B cell (primary cell): ENCODE measurements around the gene CACNA1G. TPM values are rescaled to one million over a fixed set of nuclear protein-coding genes. Genes with fewer than 3 reads are reported as not detected.

Source experiments
- ATAC-seq: fragments of 200-7000 bp; cut with Tn5 transposase; one replicate; pipeline ENCODE4 v1.10.0; 2021; ENCODE audit warnings: low read depth, mild to moderate bottlenecking, moderate number of reproducible peaks, moderate library complexity
- CTCF ChIA-PET: fragments of 350-600 bp; sonication (Branson Sonifier 250); formaldehyde crosslinking; loops from one replicate; lab custom pipeline; 2021; ENCODE audit warnings: antibody characterized with exemption, inconsistent platforms; lab: Charles Lee
- POLR2A ChIA-PET: fragments of 350-600 bp; sonication (Branson Sonifier 250); formaldehyde crosslinking; loops from one replicate; lab custom pipeline; 2021; ENCODE audit warnings: antibody characterized with exemption; lab: Charles Lee
- DNase-seq: peaks from one replicate; pipeline ENCODE4 v3.0.0; 2013
- H2AFZ ChIP-seq: 2 replicates; pipeline ENCODE4 v1.6.1; 2012; ENCODE audit warnings: mild to moderate bottlenecking, low read depth, low read length; ENCODE audit not compliant: insufficient read depth, poor library complexity, severe bottlenecking
- H3K27ac ChIP-seq, 2 donors: 1 replicate in 1 of 2; 2 replicates in 1 of 2; pipeline ENCODE4 v1.5.1; 2012 to 2013; ENCODE audit warnings: low read length in 2 of 2, mild to moderate bottlenecking in 2 of 2, moderate library complexity in 1 of 2
- H3K27me3 ChIP-seq, 4 experiments: fragments of 200-600 bp in 1 of 4; sonication (generic) in 1 of 4; replicated peaks in 1 of 4; 1 replicate in 2 of 4; 2 replicates in 2 of 4; pipeline versions ENCODE4 v1.6.1 to v1.7.0; 2013 to 2016; ENCODE audit warnings: low read length in 3 of 4, mild to moderate bottlenecking in 2 of 4, mixed read lengths in 1 of 4, moderate library complexity in 1 of 4; ENCODE audit not compliant: insufficient read depth in 4 of 4, control insufficient read depth in 3 of 4; ENCODE audit errors: control extremely low read depth in 1 of 4
- H3K36me3 ChIP-seq, 2 experiments: replicated peaks in 1 of 2; 1 replicate in 1 of 2; 2 replicates in 1 of 2; pipeline versions ENCODE4 v1.6.1 to v1.7.1; 2013; ENCODE audit warnings: low read length in 1 of 2; ENCODE audit not compliant: insufficient read depth in 2 of 2, control insufficient read depth in 1 of 2; ENCODE audit errors: control extremely low read depth in 1 of 2, extremely low read depth in 1 of 2
- H3K4me1 ChIP-seq, 2 donors: fragments of 200-600 bp in 1 of 2; sonication (generic) in 1 of 2; 1 replicate in 1 of 2; 2 replicates in 1 of 2; pipeline versions ENCODE4 v1.5.1 to v1.6.1; 2013 to 2017; ENCODE audit warnings: low read length in 2 of 2; ENCODE audit not compliant: control insufficient read depth in 2 of 2, insufficient read depth in 2 of 2
- H3K4me2 ChIP-seq: replicated peaks from 2 replicates; pipeline ENCODE3; 2012; ENCODE audit warnings: mild to moderate bottlenecking, low read depth, low read length; ENCODE audit not compliant: poor library complexity, severe bottlenecking
- H3K4me3 ChIP-seq, 5 experiments: fragments of 200-600 bp in 1 of 5; sonication (generic) in 1 of 5; 1 replicate in 3 of 5; 2 replicates in 2 of 5; pipeline versions ENCODE4 v1.5.1 to v1.7.0; 2011 to 2016; ENCODE audit warnings: low read length in 4 of 5, mild to moderate bottlenecking in 4 of 5, low read depth in 2 of 5, control low read depth in 1 of 5, moderate library complexity in 1 of 5; ENCODE audit not compliant: insufficient read depth in 1 of 5; ENCODE audit errors: control extremely low read depth in 1 of 5, extremely low read depth in 1 of 5
- H3K79me2 ChIP-seq: fragments of 200-600 bp; sonication (generic); one replicate; pipeline ENCODE4 v1.6.0; 2016; ENCODE audit warnings: low read length; ENCODE audit not compliant: control insufficient read depth, insufficient read depth
- H3K9ac ChIP-seq: fragments of 200-600 bp; sonication (generic); 2 replicates; pipeline ENCODE4 v1.6.1; 2017; ENCODE audit warnings: mild to moderate bottlenecking, low read length, moderate library complexity
- H3K9me3 ChIP-seq, 3 donors: one replicate each; pipeline versions ENCODE4 v1.6.1 to v1.7.1; 2013; ENCODE audit warnings: low read length in 2 of 3; ENCODE audit not compliant: control insufficient read depth in 2 of 3, insufficient read depth in 1 of 3; ENCODE audit errors: control extremely low read depth in 1 of 3
- H4K20me1 ChIP-seq: 2 replicates; pipeline ENCODE4 v1.6.0; 2012; ENCODE audit warnings: mild to moderate bottlenecking, low read length; ENCODE audit not compliant: insufficient read depth, control insufficient read depth, poor library complexity, severe bottlenecking
- H3K27ac Mint-ChIP-seq: one replicate; pipeline ENCODE4 v1.8.0; 2021; ENCODE audit warnings: mixed read lengths
- H3K27me3 Mint-ChIP-seq: one replicate; pipeline ENCODE4 v1.8.0; 2021; ENCODE audit warnings: mixed read lengths
- H3K4me1 Mint-ChIP-seq: one replicate; pipeline ENCODE4 v1.8.0; 2021; ENCODE audit warnings: mixed read lengths
- H3K4me3 Mint-ChIP-seq: one replicate; pipeline ENCODE4 v1.8.0; 2021; ENCODE audit warnings: mixed read lengths
- H3K9me3 Mint-ChIP-seq: one replicate; pipeline ENCODE4 v1.8.0; 2022; ENCODE audit warnings: mixed read lengths; ENCODE audit not compliant: insufficient read depth
- EZH2 ChIP-seq: IDR thresholded peaks from 2 replicates; pipeline ENCODE4 v1.6.1; 2012; ENCODE audit warnings: borderline replicate concordance, low read depth, mild to moderate bottlenecking, moderate library complexity, low read length; ENCODE audit not compliant: insufficient read depth, poor library complexity, severe bottlenecking
- WGBS: methylation state at CpG from one replicate; pipeline ENCODE4 v1.1.5; 2013; ENCODE audit warnings: missing lambda C conversion rate; ENCODE audit not compliant: insufficient coverage; 5-methylcytosine and 5-hydroxymethylcytosine counted together
- intact Hi-C: fragments of 100-400 bp; cut with micrococcal nuclease; formaldehyde crosslinking; loops from one replicate; pipeline ENCODE4 v1.10.0; 2022
- polyA plus RNA-seq: library from polyadenylated mRNA; depleted of rRNA; stranded (reverse); fragments of >200 nt; gene quantifications from 2 replicates; pipeline ENCODE4 v1.2.3, GENCODE V29; 2012
- total RNA-seq, 2 donors: library from RNA; stranded (reverse); fragments of 120-200 nt in 1 of 2; gene quantifications; 1 replicate in 1 of 2; 2 replicates in 1 of 2; pipeline versions ENCODE4 v1.2.3 to v1.2.4, GENCODE V29; 2013 to 2022
- TF ChIP-seq, protein P1 (sequence below): fragments of 200-600 bp; IDR thresholded peaks from one replicate; pipeline ENCODE4 v1.8.0; 2022; ENCODE audit warnings: antibody characterized with exemption, mild to moderate bottlenecking

CACNA1G gene
- total and polyA plus RNA-seq, 2 donors (not counting 1 experiment from before 2014, with no cell fraction given), result 0.12 TPM; not detected in 1

DNA sequence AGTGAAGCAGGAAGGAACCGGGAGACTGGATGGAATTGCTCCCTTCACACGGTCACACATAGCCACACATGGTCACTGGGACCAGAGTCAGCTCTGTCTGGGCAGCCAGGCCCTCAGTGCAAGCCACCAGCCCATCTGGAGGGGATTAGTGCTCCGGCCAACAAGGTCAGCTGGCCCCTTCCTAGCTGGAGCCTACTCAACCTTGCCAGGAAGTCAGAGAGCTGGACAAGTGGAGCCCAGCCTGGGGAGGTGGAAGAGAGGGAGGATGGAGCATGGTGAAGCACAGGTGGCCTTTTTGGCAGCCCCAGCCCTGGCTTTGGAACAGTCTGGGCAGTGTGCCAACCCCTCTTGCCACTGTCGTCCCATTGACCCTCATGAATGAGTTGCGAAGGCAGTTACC is 3.7 kb upstream of the CACNA1G start:
- Mint-ChIP-seq H3K4me3 (no peak overlapping the region), H3K9me3 (no peaks in the 10 kb centered on the region), H3K27me3 (peaks cover 5% of the 10 kb centered on the region), H3K4me1 (peaks cover 20% of the 10 kb centered on the region), H3K27ac (no peak overlapping the region)
- H4K20me1 ChIP-seq, result peaks cover 8% of the 10 kb centered on the region
- ChIA-PET POLR2A (no interaction called here), CTCF (interaction anchor here (1.3 to 1.6 kb wide), 2 partner anchors 10 to 78 kb away, joined by 3 to 5 read pairs; partner anchors contain the start of genes RSAD1 and SPATA20)
- H3K27me3 ChIP-seq, result peaks cover 0 to 54% (median 20%) of the 10 kb centered on the region in 4 experiments
- no peak for DNase-seq
- TF ChIP-seq, protein P1, sequence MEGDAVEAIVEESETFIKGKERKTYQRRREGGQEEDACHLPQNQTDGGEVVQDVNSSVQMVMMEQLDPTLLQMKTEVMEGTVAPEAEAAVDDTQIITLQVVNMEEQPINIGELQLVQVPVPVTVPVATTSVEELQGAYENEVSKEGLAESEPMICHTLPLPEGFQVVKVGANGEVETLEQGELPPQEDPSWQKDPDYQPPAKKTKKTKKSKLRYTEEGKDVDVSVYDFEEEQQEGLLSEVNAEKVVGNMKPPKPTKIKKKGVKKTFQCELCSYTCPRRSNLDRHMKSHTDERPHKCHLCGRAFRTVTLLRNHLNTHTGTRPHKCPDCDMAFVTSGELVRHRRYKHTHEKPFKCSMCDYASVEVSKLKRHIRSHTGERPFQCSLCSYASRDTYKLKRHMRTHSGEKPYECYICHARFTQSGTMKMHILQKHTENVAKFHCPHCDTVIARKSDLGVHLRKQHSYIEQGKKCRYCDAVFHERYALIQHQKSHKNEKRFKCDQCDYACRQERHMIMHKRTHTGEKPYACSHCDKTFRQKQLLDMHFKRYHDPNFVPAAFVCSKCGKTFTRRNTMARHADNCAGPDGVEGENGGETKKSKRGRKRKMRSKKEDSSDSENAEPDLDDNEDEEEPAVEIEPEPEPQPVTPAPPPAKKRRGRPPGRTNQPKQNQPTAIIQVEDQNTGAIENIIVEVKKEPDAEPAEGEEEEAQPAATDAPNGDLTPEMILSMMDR, result no peak
- TF ChIP-seq EZH2, result no peak
- 88% methylated on average over 4 of the region's 5 CpGs for whole genome bisulfite sequencing
- H2AFZ ChIP-seq, result no peak overlapping the region
- no peaks in the 10 kb centered on the region for H3K36me3 ChIP-seq
- no peak overlapping the region for H3K4me3 ChIP-seq
- no peaks in the 10 kb centered on the region for H3K79me2 ChIP-seq
- ATAC-seq, result no peak
- no peak overlapping the region for H3K4me2 ChIP-seq
- intact Hi-C loops, result no loop called here
- peaks cover 0 to 20% (median 0%) of the 10 kb centered on the region in 3 donors for H3K9me3 ChIP-seq
- no peak overlapping the region for H3K9ac ChIP-seq
- H3K4me1 ChIP-seq, result peaks cover 27 to 28% of the 10 kb centered on the region in 2 donors
- H3K27ac ChIP-seq, result no peak overlapping the region

DNA sequence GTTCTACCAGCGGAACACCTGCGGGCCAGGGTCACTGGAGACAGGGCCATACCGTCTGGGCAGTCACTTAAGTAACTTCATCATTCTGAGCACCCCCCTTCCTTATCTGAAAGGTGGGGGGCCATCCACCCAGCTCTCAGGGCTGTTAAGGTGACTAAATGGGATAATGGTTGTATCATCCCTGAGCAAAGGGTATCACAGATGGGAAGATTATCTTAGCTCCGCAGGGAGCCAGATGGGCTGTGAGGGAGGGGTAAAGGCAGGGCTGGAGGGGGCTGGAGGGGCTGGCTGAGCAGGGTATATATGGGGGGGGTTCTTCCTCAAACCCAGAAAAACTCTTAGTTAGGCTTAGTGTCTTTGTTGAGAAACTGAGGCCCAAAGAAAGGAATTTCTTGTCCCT is 2.9 kb upstream of the CACNA1G start:
- no peaks in the 10 kb centered on the region for H3K36me3 ChIP-seq
- Mint-ChIP-seq H3K4me3 (no peak overlapping the region), H3K27ac (no peak overlapping the region), H3K4me1 (peaks cover 26% of the 10 kb centered on the region), H3K9me3 (no peaks in the 10 kb centered on the region), H3K27me3 (peaks cover 11% of the 10 kb centered on the region)
- 93% methylated on average over 3 of the region's 4 CpGs for WGBS
- no peak overlapping the region for H3K4me3 ChIP-seq
- H2AFZ ChIP-seq, result no peak overlapping the region
- intact Hi-C loops, result no loop called here
- peaks cover 0 to 62% (median 25%) of the 10 kb centered on the region in 4 experiments for H3K27me3 ChIP-seq
- H3K9me3 ChIP-seq, result peaks cover 0 to 22% (median 0%) of the 10 kb centered on the region in 3 donors
- CTCF ChIA-PET, result no interaction called here
- POLR2A ChIA-PET, result no interaction called here
- H3K79me2 ChIP-seq, result no peaks in the 10 kb centered on the region
- H4K20me1 ChIP-seq, result peaks cover 8% of the 10 kb centered on the region
- no peak overlapping the region for H3K9ac ChIP-seq
- no peak for ATAC-seq
- DNase-seq, result no peak
- no peak for TF ChIP-seq EZH2
- TF ChIP-seq, protein P1, result no peak
- peaks cover 33 to 34% of the 10 kb centered on the region in 2 donors for H3K4me1 ChIP-seq
- H3K27ac ChIP-seq, result no peak overlapping the region
- no peak overlapping the region for H3K4me2 ChIP-seq
